ENCODE results near the gene PTPRS.

DNA sequence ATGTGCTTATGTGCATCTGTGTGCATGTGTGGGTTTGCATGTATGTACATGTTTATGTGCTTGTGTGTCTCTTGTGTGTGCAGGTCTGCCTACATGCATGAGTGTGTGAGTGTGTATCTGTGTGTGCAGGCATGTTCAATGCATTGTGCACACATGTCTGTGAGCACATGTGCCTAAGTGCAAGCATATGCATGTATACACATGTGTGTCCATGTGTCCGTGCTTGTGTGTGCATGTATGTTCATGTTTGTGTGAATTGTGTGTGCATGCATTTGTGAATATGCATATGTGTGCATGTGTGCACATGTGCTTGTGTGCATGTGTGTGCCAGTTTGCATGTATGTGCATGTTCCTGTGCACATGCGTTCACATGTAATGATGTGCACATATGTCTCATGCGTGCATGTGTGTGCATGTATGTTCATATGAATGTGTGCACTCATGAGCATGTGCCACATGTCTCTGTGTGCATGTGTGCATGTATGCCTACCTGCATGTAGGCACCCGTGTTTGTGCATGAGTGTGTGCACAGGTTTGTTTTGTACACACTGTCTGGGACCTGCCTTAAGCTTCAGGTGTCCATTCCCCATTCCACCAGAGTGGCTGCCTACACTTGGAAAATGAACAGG lies 32.1 kb upstream of the PTPRS start:
- TF ChIP-seq POLR2A (IDR thresholded peaks at IDR 0.05): no peak
- TF ChIP-seq, protein P1, sequence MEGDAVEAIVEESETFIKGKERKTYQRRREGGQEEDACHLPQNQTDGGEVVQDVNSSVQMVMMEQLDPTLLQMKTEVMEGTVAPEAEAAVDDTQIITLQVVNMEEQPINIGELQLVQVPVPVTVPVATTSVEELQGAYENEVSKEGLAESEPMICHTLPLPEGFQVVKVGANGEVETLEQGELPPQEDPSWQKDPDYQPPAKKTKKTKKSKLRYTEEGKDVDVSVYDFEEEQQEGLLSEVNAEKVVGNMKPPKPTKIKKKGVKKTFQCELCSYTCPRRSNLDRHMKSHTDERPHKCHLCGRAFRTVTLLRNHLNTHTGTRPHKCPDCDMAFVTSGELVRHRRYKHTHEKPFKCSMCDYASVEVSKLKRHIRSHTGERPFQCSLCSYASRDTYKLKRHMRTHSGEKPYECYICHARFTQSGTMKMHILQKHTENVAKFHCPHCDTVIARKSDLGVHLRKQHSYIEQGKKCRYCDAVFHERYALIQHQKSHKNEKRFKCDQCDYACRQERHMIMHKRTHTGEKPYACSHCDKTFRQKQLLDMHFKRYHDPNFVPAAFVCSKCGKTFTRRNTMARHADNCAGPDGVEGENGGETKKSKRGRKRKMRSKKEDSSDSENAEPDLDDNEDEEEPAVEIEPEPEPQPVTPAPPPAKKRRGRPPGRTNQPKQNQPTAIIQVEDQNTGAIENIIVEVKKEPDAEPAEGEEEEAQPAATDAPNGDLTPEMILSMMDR (IDR thresholded peaks at IDR 0.05): no peak
